Measurements from ENCODE around the gene RTP2. TPM values are rescaled to one million over a fixed set of nuclear protein-coding genes. Genes with fewer than 3 reads are reported as not detected.

RTP2 gene
- total and polyA plus RNA-seq, 2 experiments from 2014 or later, result not detected

DNA sequence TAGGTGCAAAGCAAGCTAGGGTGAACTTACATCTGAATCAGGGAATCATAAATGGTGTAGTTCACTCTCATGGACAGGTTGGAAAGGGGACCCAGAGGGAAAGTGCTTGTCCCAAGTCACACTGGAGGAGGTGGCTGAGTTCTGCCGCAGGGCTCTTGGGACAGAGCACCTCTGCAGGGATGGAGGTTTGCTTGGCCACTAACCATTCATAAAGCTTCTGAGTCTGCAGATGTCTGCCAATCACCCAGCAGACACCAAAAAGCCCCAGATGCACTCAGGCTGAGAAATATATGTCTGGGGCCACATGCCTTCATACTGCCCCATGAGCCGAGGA is 17.9 kb upstream of the RTP2 start:
- H3K9me3 Mint-ChIP-seq, result no peaks in the 10 kb centered on the region
- Histone ChIP-seq H3K79me2 (replicated peaks; ENCODE audit: insufficient read depth) (no peaks in the 10 kb centered on the region), H3K9me2 (ENCODE audit: insufficient read depth) (no peaks in the 10 kb centered on the region), H3K27me3 (ENCODE audit: insufficient read depth) (no peaks in the 10 kb centered on the region), H3K36me3 (ENCODE audit: insufficient read depth) (peaks cover 5% of the 10 kb centered on the region; the same call in 1 of the 2 replicates), H3K4me2 (no peak overlapping the region), H2AFZ (no peak overlapping the region), H3K4me1 (ENCODE audit: insufficient read depth) (peaks cover 14% of the 10 kb centered on the region; the same call in 1 of the 2 replicates), H4K20me1 (replicated peaks; ENCODE audit: insufficient read depth) (no peaks in the 10 kb centered on the region), H3F3A (replicated peaks; ENCODE audit: low read depth) (no peaks in the 10 kb centered on the region; the same call in 1 of the 2 replicates), H3K27ac (ENCODE audit: low read depth) (no peak overlapping the region), H3K4me3 (no peak overlapping the region)
- H3K27ac Mint-ChIP-seq, result no peak overlapping the region
- ATAC-seq (no peak; the same call in 2 of the 3 replicates), DNase-seq (ENCODE audit: low spot score) (no peak)
- H3K4me3 Mint-ChIP-seq, result no peak overlapping the region
- H3K36me3 Mint-ChIP-seq (ENCODE audit: low read depth), result peaks cover 24% of the 10 kb centered on the region
- TF ChIP-seq CREB1 (CRISPR knock-in tag; IDR thresholded peaks at IDR 0.05; ENCODE audit: low read depth) (no peak), ZNF114 (CRISPR knock-in tag; IDR thresholded peaks at IDR 0.05) (no peak), ZNF462 (CRISPR knock-in tag; IDR thresholded peaks at IDR 0.05) (no peak), NANOG (IDR thresholded peaks at IDR 0.05; ENCODE audit: borderline replicate concordance) (no peak), REST (IDR thresholded peaks at IDR 0.05; ENCODE audit: unreplicated experiment) (no peak), EZH2phosphoT487 (IDR thresholded peaks at IDR 0.05; ENCODE audit: unreplicated experiment) (no peak), STAT1 (IDR thresholded peaks at IDR 0.05; ENCODE audit: unreplicated experiment) (no peak), JUNB (IDR thresholded peaks at IDR 0.05; ENCODE audit: unreplicated experiment) (no peak)
- H3K4me1 Mint-ChIP-seq, result peaks cover 19% of the 10 kb centered on the region
- H3K27me3 Mint-ChIP-seq (ENCODE audit: insufficient read depth, low read depth, poor library complexity), result no peaks in the 10 kb centered on the region

Measured in GM23338 (cell line).